HTERT RPE-1 (cell line): Measurements from ENCODE around the gene TTYH3.
"Not testable (repeated sequence)": the region's sequence is repeated elsewhere in the genome, so short reads cannot be mapped to it uniquely, and the experiment has no call there.

Experiments used
- in situ Hi-C: fragments of 300-500 bp; cut with MboI; formaldehyde crosslinking; loops from 4 replicates; pipeline ENCODE4 v1.14.3; 2020; ENCODE audit warnings: low sequenced_read_pairs

The TTYH3 gene

GRCh38 chr7:2631946-2632732 lies at the start of gene TTYH3:
TTYH3 (plus strand) TSS chr7:2631986; CDS start chr7:2632156, 170 bp downstream.
- in situ Hi-C loops, result no loop called here

- in situ Hi-C loops, result no loop called here
Measured at GRCh38 chr7:2582006-2582735, 49.6 kb upstream of the TTYH3 start.

- in situ Hi-C loops, result no loop called here
Measured at GRCh38 chr7:2583798-2584580, 47.8 kb upstream of the TTYH3 start.

GRCh38 chr7:2585446-2585845 lies 46.3 kb upstream of the TTYH3 start:
- in situ Hi-C loops, result no loop called here

GRCh38 chr7:2586326-2587020 lies 45.3 kb upstream of the TTYH3 start:
- in situ Hi-C loops, result no loop called here

- in situ Hi-C loops, result no loop called here
Measured at GRCh38 chr7:2587134-2587533, 44.7 kb upstream of the TTYH3 start.

- in situ Hi-C loops, result no loop called here
Measured at GRCh38 chr7:2587778-2588177, 44.0 kb upstream of the TTYH3 start.

GRCh38 chr7:2589341-2589740 lies 42.4 kb upstream of the TTYH3 start:
- in situ Hi-C loops, result no loop called here

- in situ Hi-C loops, result not testable (repeated sequence)
Measured at GRCh38 chr7:2589941-2590340, 41.8 kb upstream of the TTYH3 start.

GRCh38 chr7:2592375-2592865 lies 39.4 kb upstream of the TTYH3 start:
- in situ Hi-C loops, result no loop called here

- in situ Hi-C loops, result no loop called here
Measured at GRCh38 chr7:2593036-2593727, 38.6 kb upstream of the TTYH3 start.

- in situ Hi-C loops, result no loop called here
Measured at GRCh38 chr7:2594599-2594998, 37.2 kb upstream of the TTYH3 start.

GRCh38 chr7:2595258-2595860 lies 36.4 kb upstream of the TTYH3 start:
- in situ Hi-C loops, result no loop called here

GRCh38 chr7:2596464-2597272 lies 35.1 kb upstream of the TTYH3 start:
- in situ Hi-C loops, result no loop called here

GRCh38 chr7:2597273-2597640 lies 34.5 kb upstream of the TTYH3 start:
- in situ Hi-C loops, result no loop called here

GRCh38 chr7:2598154-2598823 lies 33.5 kb upstream of the TTYH3 start:
- in situ Hi-C loops, result no loop called here

- in situ Hi-C loops, result no loop called here
Measured at GRCh38 chr7:2601065-2601464, 30.7 kb upstream of the TTYH3 start.

GRCh38 chr7:2601907-2602306 lies 29.9 kb upstream of the TTYH3 start:
- in situ Hi-C loops, result no loop called here
